AML-193 (cell line): Measurements from ENCODE around the gene GPR25.

Source experiments
- DNase-seq, 2 experiments: peaks; one replicate each; lab custom pipeline; 2025; lab: John Stamatoyannopoulos, UW

The GPR25 gene

DNA sequence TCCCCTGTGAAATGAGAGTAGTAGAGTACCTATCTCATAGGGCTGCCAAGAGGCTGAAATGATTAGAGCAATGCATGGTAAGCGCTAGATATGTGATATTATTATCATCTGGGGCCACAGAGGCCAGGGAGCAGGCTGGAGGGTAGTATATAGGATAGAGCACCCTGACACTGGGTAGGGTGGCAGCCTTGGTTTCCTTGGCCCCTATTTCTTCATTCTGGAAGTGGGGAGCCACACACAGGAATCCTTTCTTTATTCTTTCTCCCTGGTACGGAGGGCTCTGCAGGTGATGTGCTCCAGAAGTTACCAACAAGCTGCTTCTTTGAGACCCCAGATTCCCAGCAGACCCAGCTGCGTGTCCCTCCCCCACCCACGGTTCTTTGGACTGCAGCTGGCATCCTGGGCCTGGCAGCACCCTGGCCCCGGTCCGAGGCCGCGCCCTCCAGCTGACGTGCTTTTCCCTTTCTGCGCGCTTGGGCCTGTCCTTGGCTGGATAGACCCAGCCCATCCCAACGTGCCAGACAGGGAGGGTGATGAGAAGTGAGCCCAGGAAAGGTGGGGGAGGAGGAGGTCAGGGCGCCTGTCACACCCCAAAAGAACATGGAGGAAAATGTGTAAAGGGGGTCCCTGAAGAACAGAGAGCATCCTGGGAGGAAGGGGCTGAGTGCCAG lies 40.1 kb downstream of the GPR25 start:
- no peak for DNase-seq

DNA sequence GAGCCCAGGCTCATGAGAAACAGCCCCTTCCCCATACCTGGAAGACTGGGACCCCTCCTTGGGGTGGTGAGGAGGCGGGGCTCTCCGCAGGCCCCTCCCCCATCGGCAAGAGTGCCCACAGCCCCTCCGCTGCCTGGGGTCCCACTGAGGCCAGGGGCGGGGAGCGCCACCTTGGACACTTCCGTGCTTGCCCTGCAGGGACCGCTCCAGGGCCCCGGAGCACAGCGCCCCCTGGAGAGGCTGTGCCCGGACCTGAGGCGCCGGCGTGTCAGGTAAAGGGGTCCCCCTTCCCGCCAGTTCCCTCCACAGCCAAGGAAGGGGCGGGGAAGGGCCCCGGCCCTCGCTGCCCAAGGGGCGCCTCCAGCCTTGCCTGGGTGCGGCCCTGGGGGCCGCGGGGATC lies 43.4 kb downstream of the GPR25 start:
- DNase-seq: no peak

DNA sequence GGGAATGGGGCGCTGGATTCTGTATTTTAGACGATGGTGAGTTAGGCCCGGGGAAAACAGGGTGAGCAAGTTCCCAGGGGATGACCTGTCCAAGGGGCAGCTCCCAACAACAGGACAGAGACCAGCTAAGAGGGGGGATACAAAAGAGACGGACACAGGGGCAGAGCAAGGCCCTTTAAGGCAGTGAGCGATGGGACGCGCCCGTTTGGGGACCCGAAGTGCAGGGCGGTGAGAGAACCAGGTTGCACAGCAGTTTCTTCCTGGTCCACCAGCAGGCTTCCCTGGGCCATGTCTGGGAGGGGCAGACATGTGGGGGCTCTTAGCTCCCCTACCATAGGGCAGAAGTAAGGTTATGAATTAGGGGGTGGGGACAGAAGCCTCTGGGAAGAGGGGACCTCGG lies 43.9 kb downstream of the GPR25 start:
- DNase-seq: no peak

DNA sequence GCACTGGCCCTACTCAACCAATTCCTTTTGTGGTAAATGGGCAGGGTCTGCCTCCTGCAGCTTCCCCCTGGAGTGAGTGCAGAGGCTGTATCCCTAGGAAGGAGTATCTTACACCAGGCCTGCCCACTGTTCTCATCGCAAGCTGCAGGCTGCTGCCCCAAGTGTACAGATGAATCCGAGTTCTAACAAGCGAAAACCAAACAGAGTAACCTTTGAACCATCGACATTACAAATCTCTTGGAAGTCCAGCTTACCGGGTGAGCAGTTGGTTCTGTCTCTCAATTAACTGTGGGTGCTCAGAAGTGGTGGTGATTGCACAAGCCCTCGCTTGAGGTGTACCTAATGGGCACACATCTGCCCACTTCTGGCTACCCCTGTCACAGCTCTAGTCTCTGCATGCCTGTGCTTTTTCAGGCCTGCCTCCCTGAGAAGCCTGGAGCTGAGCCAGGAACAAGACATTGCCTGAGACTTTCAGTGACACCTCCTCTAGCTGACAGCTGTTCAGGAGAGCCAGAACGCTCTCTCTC lies 44.6 kb downstream of the GPR25 start:
- no peak for DNase-seq

DNA sequence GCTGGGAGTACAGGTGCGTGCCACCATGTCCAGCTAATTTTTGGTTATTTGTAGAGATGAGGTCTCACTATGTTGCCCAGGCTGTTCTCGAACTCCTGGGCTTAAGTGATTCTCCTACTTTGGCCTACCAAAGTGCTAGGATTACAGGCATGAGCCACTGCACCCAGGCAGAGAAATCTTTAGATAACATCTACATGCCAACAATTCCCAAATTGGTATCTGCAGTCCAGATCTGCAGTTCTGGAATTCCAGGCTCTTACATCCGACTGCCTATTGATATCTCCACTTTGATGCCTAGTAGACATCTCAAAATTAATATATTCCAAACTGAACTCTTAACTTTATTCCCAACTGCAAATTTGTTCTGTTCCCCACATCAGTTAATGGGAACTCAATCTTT lies 45.2 kb downstream of the GPR25 start:
- no peak for DNase-seq

DNA sequence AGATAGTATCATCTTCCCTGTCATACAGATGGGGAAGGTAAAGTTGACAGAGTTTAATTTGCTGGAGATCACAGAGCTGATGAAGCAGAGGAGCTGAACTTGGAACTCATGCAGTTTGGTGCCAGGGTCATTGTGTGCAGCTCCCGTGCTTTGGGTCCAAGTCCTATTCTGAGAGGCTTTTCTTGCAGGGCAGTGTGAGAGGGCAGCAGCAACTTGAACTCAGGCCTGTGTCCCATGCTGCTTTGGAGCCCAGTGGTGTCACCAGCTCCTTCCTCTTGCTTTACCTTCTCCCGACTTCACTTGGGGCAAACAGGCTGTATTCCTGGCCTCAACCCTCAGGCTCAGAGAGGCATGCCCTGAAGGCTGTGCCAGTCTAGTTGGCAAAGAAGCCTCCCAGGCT lies 46.6 kb downstream of the GPR25 start:
- no peak for DNase-seq

DNA sequence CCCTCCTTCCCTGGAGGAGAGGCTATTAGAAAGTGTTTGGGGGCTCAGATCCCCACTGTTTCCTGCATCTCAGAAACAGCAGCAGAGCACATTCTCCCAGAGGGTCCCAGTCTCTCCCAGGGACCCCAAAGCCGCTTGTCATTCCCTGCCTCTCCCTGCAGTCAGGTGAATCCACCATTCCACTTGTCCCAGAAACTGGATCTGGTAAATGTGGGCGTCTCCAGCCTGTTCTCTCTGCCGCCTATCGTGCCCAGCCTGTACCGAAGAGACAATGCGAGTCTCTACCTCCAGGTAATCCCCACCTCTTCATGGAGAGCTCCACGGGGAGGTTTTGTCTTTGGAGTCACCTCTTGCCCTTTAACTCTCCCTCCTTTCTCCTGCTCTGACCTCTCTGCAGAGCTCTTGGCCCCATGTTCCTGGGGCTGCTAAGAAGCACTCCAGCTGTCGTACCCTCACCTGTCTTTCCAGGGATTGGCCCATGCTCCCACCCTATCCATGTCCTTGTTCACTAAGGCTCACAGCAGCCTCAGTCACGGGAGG lies 48.9 kb downstream of the GPR25 start:
- no peak for DNase-seq

DNA sequence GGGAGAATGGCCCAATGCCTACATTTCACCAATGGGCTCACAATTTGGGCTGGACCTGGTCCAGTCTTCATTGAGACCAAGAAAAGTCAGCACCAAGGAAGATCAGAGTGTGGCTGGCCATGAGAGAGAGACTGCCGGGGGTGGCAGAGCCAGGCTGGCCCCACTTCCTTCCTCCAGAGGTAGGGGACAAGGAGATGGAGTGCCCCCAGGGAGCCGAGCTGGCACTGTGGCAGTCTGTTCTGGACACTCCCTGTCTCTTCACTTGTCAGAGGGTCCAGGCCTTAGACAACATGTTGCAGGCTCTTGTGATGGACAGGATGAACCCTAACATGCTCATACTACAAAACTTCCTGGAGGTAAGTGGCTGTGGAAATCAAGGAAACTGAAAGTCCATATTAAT lies 49.6 kb downstream of the GPR25 start:
- no peak for DNase-seq

DNA sequence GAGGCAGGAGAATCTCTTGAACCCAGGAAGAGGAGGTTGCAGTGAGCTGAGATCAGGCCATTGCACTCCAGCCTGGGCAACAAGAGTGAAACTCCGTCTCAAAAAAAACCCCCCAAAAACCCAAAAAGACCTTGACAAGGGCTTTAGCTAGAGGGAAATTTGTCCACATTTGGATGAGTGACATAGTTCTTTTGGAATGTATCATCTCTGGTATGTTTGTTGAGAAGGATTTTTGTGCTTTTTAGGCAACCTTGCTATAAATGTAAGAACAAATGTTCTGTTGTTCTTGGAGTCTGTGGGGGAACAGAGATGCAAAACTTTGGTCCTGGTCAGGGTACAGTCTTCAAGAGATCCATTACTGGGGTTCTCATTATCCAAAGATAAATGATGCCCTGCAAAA lies 50.8 kb downstream of the GPR25 start:
- DNase-seq: no peak
